ENCODE results near the gene ASB7. TPM values are rescaled to one million over a fixed set of nuclear protein-coding genes. Genes with fewer than 3 reads are reported as not detected.

ASB7 gene
- total RNA-seq, 2 donors from 2014 or later: 14.3 to 16.2 TPM

DNA sequence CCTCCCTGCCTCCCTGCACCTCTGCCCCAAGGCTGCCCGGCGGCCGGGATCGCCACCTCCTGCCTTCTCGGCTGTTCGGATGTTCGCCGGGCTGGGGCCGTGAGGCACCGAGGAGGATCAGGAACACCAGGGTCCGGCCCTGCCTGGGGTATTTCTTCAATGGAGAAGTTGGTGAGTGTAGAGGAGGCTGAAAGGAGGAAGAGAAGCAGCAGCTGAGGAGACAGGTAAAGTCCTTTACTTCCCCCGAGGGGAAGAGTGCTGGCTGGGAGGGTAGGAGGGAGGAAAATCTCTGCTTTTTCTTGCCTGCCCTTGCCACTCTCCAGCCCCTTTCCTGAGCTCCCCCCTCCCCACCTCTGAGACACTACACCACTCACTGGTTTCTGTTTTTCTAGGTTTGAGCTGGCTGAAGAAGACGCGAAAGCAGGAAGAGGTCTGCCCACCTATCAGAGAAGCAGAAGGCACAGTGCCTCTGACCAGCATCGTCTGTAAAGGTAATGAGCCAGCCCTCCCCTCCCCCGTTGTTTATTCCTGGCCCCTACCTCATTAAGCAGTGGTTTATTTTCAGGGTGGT is 519 bp downstream of the ASB7 start:
- peaks cover 32% of the 10 kb centered on the region for H3K36me3 ChIP-seq (ENCODE audit: control insufficient read depth, insufficient read depth, low read length)
- peak overlapping the region; percentile 74 for H3K9ac ChIP-seq (ENCODE audit: extremely low read depth, low read length, poor library complexity, severe bottlenecking)
- H3K36me3 Mint-ChIP-seq (ENCODE audit: low read depth): peaks cover 28% of the 10 kb centered on the region
- H3K4me1 ChIP-seq (ENCODE audit: control insufficient read depth, insufficient read depth, low read length): no peaks in the 10 kb centered on the region
- H3K4me1 Mint-ChIP-seq: peaks cover 8% of the 10 kb centered on the region
- no peak overlapping the region for H3K4me3 Mint-ChIP-seq
- H3K9me3 Mint-ChIP-seq: no peaks in the 10 kb centered on the region
- 0% methylated on average over 16 of the region's 16 CpGs; no CpG with 5 or more reads in 1 of the 2 experiments for WGBS, 2 experiments (ENCODE audit: insufficient coverage in 1 of 2, insufficient read length in 1 of 2)
- peak; percentile 84 for DNase-seq
- H3K27me3 Mint-ChIP-seq (ENCODE audit: insufficient read depth): no peaks in the 10 kb centered on the region
- H3K27ac Mint-ChIP-seq: peak overlapping the region; percentile 98
- peak overlapping the region; percentile 97 for H3K4me3 ChIP-seq (ENCODE audit: low read length)
- TF ChIP-seq, protein P1, sequence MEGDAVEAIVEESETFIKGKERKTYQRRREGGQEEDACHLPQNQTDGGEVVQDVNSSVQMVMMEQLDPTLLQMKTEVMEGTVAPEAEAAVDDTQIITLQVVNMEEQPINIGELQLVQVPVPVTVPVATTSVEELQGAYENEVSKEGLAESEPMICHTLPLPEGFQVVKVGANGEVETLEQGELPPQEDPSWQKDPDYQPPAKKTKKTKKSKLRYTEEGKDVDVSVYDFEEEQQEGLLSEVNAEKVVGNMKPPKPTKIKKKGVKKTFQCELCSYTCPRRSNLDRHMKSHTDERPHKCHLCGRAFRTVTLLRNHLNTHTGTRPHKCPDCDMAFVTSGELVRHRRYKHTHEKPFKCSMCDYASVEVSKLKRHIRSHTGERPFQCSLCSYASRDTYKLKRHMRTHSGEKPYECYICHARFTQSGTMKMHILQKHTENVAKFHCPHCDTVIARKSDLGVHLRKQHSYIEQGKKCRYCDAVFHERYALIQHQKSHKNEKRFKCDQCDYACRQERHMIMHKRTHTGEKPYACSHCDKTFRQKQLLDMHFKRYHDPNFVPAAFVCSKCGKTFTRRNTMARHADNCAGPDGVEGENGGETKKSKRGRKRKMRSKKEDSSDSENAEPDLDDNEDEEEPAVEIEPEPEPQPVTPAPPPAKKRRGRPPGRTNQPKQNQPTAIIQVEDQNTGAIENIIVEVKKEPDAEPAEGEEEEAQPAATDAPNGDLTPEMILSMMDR (conservative IDR thresholded peaks at IDR 0.05): no peak
- no peaks in the 10 kb centered on the region for H3K27me3 ChIP-seq (ENCODE audit: control insufficient read depth, insufficient read depth, low read length, poor library complexity, severe bottlenecking)
- peak overlapping the region; percentile 16 for H3K27ac ChIP-seq (ENCODE audit: low read depth, low read length)
- H3K9me3 ChIP-seq (ENCODE audit: control insufficient read depth, low read length): no peaks in the 10 kb centered on the region

DNA sequence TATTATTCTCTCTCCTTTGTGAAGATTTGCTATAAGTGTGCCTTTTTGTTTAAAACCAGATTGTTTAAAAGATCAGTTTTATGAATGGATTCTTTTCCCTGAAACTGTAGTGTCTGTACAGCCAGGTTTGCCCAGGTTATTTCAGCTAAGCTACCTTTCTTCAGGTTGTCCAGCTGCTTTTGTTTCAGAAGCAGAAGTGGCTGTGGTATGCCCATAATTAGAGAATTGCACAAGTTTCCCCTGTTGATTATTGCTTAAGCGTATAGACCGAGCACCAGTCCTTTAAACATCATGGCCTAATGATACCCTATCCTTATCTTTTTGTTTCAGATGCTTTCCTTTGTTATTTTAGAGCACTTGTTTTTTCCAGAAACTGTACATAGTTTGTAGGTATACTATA is 10.2 kb downstream of the ASB7 start:
- Mint-ChIP-seq H3K36me3 (ENCODE audit: low read depth) (peaks cover 55% of the 10 kb centered on the region), H3K27ac (no peak overlapping the region), H3K9me3 (no peaks in the 10 kb centered on the region), H3K4me1 (no peaks in the 10 kb centered on the region), H3K4me3 (no peak overlapping the region), H3K27me3 (ENCODE audit: insufficient read depth) (no peaks in the 10 kb centered on the region)
- TF ChIP-seq, protein P1 (conservative IDR thresholded peaks at IDR 0.05): no peak
- WGBS, 2 experiments (ENCODE audit: insufficient coverage in 1 of 2, insufficient read length in 1 of 2): 90 to 100% methylated on average over 2 of the region's 2 CpGs
- no peaks in the 10 kb centered on the region for H3K9me3 ChIP-seq (ENCODE audit: control insufficient read depth, low read length)
- no peaks in the 10 kb centered on the region for H3K4me1 ChIP-seq (ENCODE audit: control insufficient read depth, insufficient read depth, low read length)
- peaks cover 60% of the 10 kb centered on the region for H3K36me3 ChIP-seq (ENCODE audit: control insufficient read depth, insufficient read depth, low read length)
- no peaks in the 10 kb centered on the region for H3K27me3 ChIP-seq (ENCODE audit: control insufficient read depth, insufficient read depth, low read length, poor library complexity, severe bottlenecking)
- DNase-seq: no peak
- no peak overlapping the region for H3K27ac ChIP-seq (ENCODE audit: low read depth, low read length)
- H3K4me3 ChIP-seq (ENCODE audit: low read length): no peak overlapping the region
- no peak overlapping the region for H3K9ac ChIP-seq (ENCODE audit: extremely low read depth, low read length, poor library complexity, severe bottlenecking)

DNA sequence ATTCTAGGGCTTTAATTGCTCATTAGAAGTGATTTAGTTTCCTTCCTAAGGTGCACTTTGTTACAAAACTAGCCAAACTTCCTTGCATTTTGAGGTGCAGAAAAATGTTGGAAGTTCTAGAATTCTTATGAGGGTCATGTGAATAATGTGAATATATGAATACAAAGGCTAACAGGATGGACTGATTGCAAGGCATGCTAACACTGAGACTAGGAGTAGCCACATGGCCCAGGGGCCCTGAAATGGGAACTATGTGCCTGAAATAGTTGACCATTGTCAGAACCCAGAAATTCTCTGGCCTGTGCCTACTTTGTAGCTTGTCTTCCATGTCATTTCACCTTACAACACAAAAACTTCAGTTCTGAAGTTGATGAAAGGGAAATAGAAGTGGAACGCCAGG is 10.8 kb downstream of the ASB7 start:
- Mint-ChIP-seq H3K4me3 (no peak overlapping the region), H3K36me3 (ENCODE audit: low read depth) (peaks cover 53% of the 10 kb centered on the region), H3K27me3 (ENCODE audit: insufficient read depth) (no peaks in the 10 kb centered on the region), H3K27ac (no peak overlapping the region), H3K4me1 (no peaks in the 10 kb centered on the region), H3K9me3 (no peaks in the 10 kb centered on the region)
- Histone ChIP-seq H3K9ac (ENCODE audit: extremely low read depth, low read length, poor library complexity, severe bottlenecking) (no peak overlapping the region), H3K4me1 (ENCODE audit: control insufficient read depth, insufficient read depth, low read length) (no peaks in the 10 kb centered on the region), H3K9me3 (ENCODE audit: control insufficient read depth, low read length) (no peaks in the 10 kb centered on the region), H3K36me3 (ENCODE audit: control insufficient read depth, insufficient read depth, low read length) (peaks cover 53% of the 10 kb centered on the region), H3K27me3 (ENCODE audit: control insufficient read depth, insufficient read depth, low read length, poor library complexity, severe bottlenecking) (no peaks in the 10 kb centered on the region), H3K4me3 (ENCODE audit: low read length) (no peak overlapping the region), H3K27ac (ENCODE audit: low read depth, low read length) (no peak overlapping the region)
- 91% methylated on average over 1 of the region's 1 CpG; no CpG with 5 or more reads in 1 of the 2 experiments for WGBS, 2 experiments (ENCODE audit: insufficient coverage in 1 of 2, insufficient read length in 1 of 2)
- DNase-seq: no peak
- TF ChIP-seq, protein P1 (conservative IDR thresholded peaks at IDR 0.05): no peak
